ENCODE results near the gene PRAMEF11.

Gene PRAMEF11

DNA sequence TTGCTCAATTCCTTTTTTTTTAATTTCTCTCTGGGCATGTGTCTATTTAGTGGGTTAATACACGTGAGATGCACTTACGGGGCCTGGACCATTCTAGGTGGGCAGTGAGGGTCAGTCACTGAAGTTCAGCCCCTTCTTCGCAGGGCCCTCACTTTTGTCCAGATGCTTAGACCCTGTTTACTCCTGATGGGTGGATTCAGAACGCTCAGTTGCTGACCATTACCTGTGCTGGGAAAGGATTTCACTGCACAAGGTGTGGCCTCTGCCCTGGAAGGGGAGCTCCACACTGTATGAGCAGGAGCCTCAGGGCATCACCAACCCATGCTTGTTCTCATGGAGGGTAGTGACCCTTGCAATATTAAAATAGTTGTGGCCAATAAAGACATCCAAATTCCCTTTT lies 53.1 kb downstream of the PRAMEF11 start:
- no peak overlapping the region for H3K56ac ChIP-seq (ENCODE audit: low read length)
- H2BK15ac ChIP-seq (replicated peaks; ENCODE audit: low read depth): no peak overlapping the region
- H3K4me1 ChIP-seq (ENCODE audit: control insufficient read depth, low read depth, low read length): no peaks in the 10 kb centered on the region
- H3K23ac ChIP-seq (ENCODE audit: low read length): no peak overlapping the region
- H3K4me2 ChIP-seq (ENCODE audit: low read length): no peak overlapping the region
- H3K27me3 ChIP-seq (ENCODE audit: insufficient read depth, low read length, poor library complexity): no peaks in the 10 kb centered on the region
- H2AK5ac ChIP-seq (ENCODE audit: low read length): no peak overlapping the region
- no peaks in the 10 kb centered on the region for H3K79me1 ChIP-seq (ENCODE audit: low read length)
- H3K4ac ChIP-seq (ENCODE audit: low read depth, low read length): no peak overlapping the region
- H4K5ac ChIP-seq (ENCODE audit: low read length): no peak overlapping the region
- no peak overlapping the region for H3K9ac ChIP-seq (ENCODE audit: low read length)
- no peak overlapping the region for H3K18ac ChIP-seq (ENCODE audit: low read length)
- WGBS (ENCODE audit: extremely low coverage, insufficient coverage, low lambda C conversion rate): no CpG with 5 or more reads among the region's 4 CpGs
- H3K4me3 ChIP-seq (ENCODE audit: low read length): no peak overlapping the region
- H2BK5ac ChIP-seq (ENCODE audit: low read length): no peak overlapping the region
- H3K79me2 ChIP-seq (ENCODE audit: control insufficient read depth, insufficient read depth, low read length): no peaks in the 10 kb centered on the region
- no peak overlapping the region for H3K27ac ChIP-seq (ENCODE audit: low read depth, low read length)
- H4K8ac ChIP-seq (ENCODE audit: low read depth, low read length): no peak overlapping the region
- no peaks in the 10 kb centered on the region for H3K36me3 ChIP-seq (ENCODE audit: control insufficient read depth, insufficient read depth, low read length)
- DNase-seq: no peak
- H2BK120ac ChIP-seq (ENCODE audit: low read depth, low read length): no peak overlapping the region

DNA sequence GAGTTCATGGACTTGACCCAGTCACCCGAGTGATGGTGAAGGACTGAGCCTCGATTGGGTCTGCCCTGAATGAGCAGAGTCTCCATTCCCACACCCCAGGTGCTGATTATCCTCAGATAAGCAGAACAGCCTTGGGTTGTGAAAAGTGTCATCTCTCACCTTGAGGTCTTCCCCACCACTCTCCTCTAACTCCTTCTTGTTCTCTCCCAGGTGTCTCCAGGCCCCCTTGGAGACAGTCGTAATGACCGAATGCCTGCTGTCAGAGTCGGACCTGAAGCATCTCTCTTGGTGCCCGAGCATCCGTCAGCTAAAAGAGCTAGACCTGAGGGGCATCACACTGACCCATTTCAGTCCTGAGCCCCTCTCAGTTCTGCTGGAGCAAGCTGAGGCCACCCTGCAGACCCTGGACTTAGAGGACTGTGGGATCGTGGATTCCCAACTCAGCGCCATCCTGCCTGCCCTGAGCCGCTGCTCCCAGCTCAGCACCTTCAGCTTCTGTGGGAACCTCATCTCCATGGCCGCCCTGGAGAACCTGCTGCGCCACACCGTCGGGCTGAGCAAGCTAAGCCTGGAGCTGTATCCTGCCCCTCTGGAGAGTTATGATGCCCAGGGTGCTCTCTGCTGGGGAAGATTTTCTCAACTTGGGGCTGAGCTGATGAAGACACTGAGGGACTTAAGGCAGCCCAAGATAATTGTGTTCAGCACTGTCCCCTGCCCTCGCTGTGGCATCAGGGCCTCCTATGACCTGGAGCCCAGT lies 54.2 kb downstream of the PRAMEF11 start:
- Histone ChIP-seq H3K27me3 (ENCODE audit: insufficient read depth, low read length, poor library complexity) (no peaks in the 10 kb centered on the region), H3K23ac (ENCODE audit: low read length) (no peak overlapping the region), H2BK120ac (ENCODE audit: low read depth, low read length) (no peak overlapping the region), H4K5ac (ENCODE audit: low read length) (no peak overlapping the region), H3K4me3 (ENCODE audit: low read length) (no peak overlapping the region), H3K4ac (ENCODE audit: low read depth, low read length) (no peak overlapping the region), H2BK5ac (ENCODE audit: low read length) (no peak overlapping the region), H3K4me2 (ENCODE audit: low read length) (no peak overlapping the region), H3K18ac (ENCODE audit: low read length) (no peak overlapping the region), H2BK15ac (replicated peaks; ENCODE audit: low read depth) (no peak overlapping the region), H3K56ac (ENCODE audit: low read length) (no peak overlapping the region), H3K79me2 (ENCODE audit: control insufficient read depth, insufficient read depth, low read length) (no peaks in the 10 kb centered on the region), H3K27ac (ENCODE audit: low read depth, low read length) (no peak overlapping the region), H3K36me3 (ENCODE audit: control insufficient read depth, insufficient read depth, low read length) (no peaks in the 10 kb centered on the region), H3K9ac (ENCODE audit: low read length) (no peak overlapping the region), H2AK5ac (ENCODE audit: low read length) (no peak overlapping the region), H3K79me1 (ENCODE audit: low read length) (no peaks in the 10 kb centered on the region), H3K4me1 (ENCODE audit: control insufficient read depth, low read depth, low read length) (no peaks in the 10 kb centered on the region), H4K8ac (ENCODE audit: low read depth, low read length) (no peak overlapping the region)
- no CpG with 5 or more reads among the region's 15 CpGs for WGBS (ENCODE audit: extremely low coverage, insufficient coverage, low lambda C conversion rate)
- no peak for DNase-seq

DNA sequence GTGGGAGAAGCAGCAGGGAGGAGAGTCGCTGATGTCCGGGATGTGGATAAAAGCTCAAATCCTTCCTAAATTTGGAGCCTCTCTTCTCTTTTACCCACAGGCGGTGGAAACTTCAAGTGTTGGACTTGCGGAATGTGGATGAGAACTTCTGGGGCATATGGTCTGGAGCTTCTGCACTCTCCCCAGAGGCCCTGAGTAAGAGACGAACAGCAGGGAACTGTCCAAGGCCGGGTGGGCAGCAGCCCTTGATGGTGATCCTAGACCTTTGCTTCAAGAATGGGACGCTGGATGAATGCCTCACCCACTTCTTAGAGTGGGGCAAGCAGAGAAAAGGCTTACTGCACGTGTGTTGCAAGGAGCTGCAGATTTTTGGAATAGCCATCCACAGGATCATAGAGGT lies 55.8 kb downstream of the PRAMEF11 start:
- Histone ChIP-seq H3K4me1 (ENCODE audit: control insufficient read depth, low read depth, low read length) (no peaks in the 10 kb centered on the region), H2BK120ac (ENCODE audit: low read depth, low read length) (no peak overlapping the region), H3K4me3 (ENCODE audit: low read length) (no peak overlapping the region), H3K4me2 (ENCODE audit: low read length) (no peak overlapping the region), H2AK5ac (ENCODE audit: low read length) (no peak overlapping the region), H3K27me3 (ENCODE audit: insufficient read depth, low read length, poor library complexity) (no peaks in the 10 kb centered on the region), H3K79me2 (ENCODE audit: control insufficient read depth, insufficient read depth, low read length) (no peaks in the 10 kb centered on the region), H3K18ac (ENCODE audit: low read length) (no peak overlapping the region), H3K27ac (ENCODE audit: low read depth, low read length) (no peak overlapping the region), H4K5ac (ENCODE audit: low read length) (no peak overlapping the region), H2BK15ac (replicated peaks; ENCODE audit: low read depth) (no peak overlapping the region), H3K23ac (ENCODE audit: low read length) (no peak overlapping the region), H4K8ac (ENCODE audit: low read depth, low read length) (no peak overlapping the region), H3K56ac (ENCODE audit: low read length) (no peak overlapping the region), H3K79me1 (ENCODE audit: low read length) (no peaks in the 10 kb centered on the region), H3K36me3 (ENCODE audit: control insufficient read depth, insufficient read depth, low read length) (no peaks in the 10 kb centered on the region), H2BK5ac (ENCODE audit: low read length) (no peak overlapping the region), H3K4ac (ENCODE audit: low read depth, low read length) (no peak overlapping the region), H3K9ac (ENCODE audit: low read length) (no peak overlapping the region)
- no peak for DNase-seq
- no CpG with 5 or more reads among the region's 8 CpGs for WGBS (ENCODE audit: extremely low coverage, insufficient coverage, low lambda C conversion rate)

DNA sequence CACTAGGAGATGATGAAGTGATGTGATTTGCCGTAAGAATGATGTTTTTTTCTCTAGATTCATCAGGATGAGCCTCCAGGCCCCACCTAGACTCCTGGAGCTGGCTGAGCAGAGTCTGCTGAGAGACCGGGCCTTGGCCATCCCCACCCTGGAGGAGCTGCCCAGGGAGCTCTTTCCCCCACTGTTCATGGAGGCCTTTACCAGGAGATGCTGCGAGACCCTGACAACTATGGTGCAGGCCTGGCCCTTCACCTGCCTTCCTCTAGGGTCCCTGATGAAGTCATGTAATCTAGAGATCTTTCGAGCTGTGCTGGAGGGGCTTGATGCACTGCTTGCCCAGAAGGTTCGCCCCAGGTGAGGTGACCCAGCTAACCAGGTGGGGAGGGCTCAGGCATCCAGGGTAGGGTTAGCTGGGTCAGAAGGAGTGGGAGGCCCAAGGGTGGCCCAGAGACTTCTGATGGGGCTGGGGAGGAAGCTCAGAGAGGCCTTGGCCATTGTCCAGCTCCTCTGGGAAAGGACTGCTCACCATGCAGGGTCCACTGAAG lies 56.3 kb downstream of the PRAMEF11 start:
- H3K36me3 ChIP-seq (ENCODE audit: control insufficient read depth, insufficient read depth, low read length): no peaks in the 10 kb centered on the region
- H2AK5ac ChIP-seq (ENCODE audit: low read length): no peak overlapping the region
- no peak overlapping the region for H2BK15ac ChIP-seq (replicated peaks; ENCODE audit: low read depth)
- no peak overlapping the region for H2BK5ac ChIP-seq (ENCODE audit: low read length)
- H3K27me3 ChIP-seq (ENCODE audit: insufficient read depth, low read length, poor library complexity): no peaks in the 10 kb centered on the region
- H3K9ac ChIP-seq (ENCODE audit: low read length): no peak overlapping the region
- no peaks in the 10 kb centered on the region for H3K79me1 ChIP-seq (ENCODE audit: low read length)
- WGBS (ENCODE audit: extremely low coverage, insufficient coverage, low lambda C conversion rate): no CpG with 5 or more reads among the region's 5 CpGs
- H3K27ac ChIP-seq (ENCODE audit: low read depth, low read length): no peak overlapping the region
- H3K4me3 ChIP-seq (ENCODE audit: low read length): no peak overlapping the region
- DNase-seq: no peak
- H3K56ac ChIP-seq (ENCODE audit: low read length): no peak overlapping the region
- H3K4ac ChIP-seq (ENCODE audit: low read depth, low read length): no peak overlapping the region
- H4K5ac ChIP-seq (ENCODE audit: low read length): no peak overlapping the region
- H2BK120ac ChIP-seq (ENCODE audit: low read depth, low read length): no peak overlapping the region
- no peaks in the 10 kb centered on the region for H3K79me2 ChIP-seq (ENCODE audit: control insufficient read depth, insufficient read depth, low read length)
- H3K4me2 ChIP-seq (ENCODE audit: low read length): no peak overlapping the region
- H3K23ac ChIP-seq (ENCODE audit: low read length): no peak overlapping the region
- no peak overlapping the region for H4K8ac ChIP-seq (ENCODE audit: low read depth, low read length)
- no peaks in the 10 kb centered on the region for H3K4me1 ChIP-seq (ENCODE audit: control insufficient read depth, low read depth, low read length)
- no peak overlapping the region for H3K18ac ChIP-seq (ENCODE audit: low read length)
